Glutamatergic neuron (in vitro differentiated cells): ENCODE data around the gene HHIPL1. TPM values are rescaled to one million over a fixed set of nuclear protein-coding genes. Genes with fewer than 3 reads are reported as not detected.

Experiments used
- DNase-seq: peaks from one replicate; pipeline ENCODE4 v3.0.0; 2022
- H3K27ac Mint-ChIP-seq: one replicate; pipeline ENCODE4 v1.8.0; 2020; ENCODE audit warnings: mild to moderate bottlenecking, mixed read lengths, inconsistent platforms; ENCODE audit not compliant: unreplicated experiment
- H3K27me3 Mint-ChIP-seq: one replicate; pipeline ENCODE4 v1.8.0; 2020; ENCODE audit warnings: mild to moderate bottlenecking, moderate library complexity, mixed read lengths, inconsistent platforms; ENCODE audit not compliant: unreplicated experiment
- H3K36me3 Mint-ChIP-seq: one replicate; pipeline ENCODE4 v1.8.0; 2020; ENCODE audit warnings: mild to moderate bottlenecking, mixed read lengths, inconsistent platforms; ENCODE audit not compliant: unreplicated experiment
- H3K4me1 Mint-ChIP-seq: one replicate; pipeline ENCODE4 v1.8.0; 2020; ENCODE audit warnings: mild to moderate bottlenecking, low read depth, mixed read lengths, inconsistent platforms; ENCODE audit not compliant: unreplicated experiment
- H3K4me3 Mint-ChIP-seq: one replicate; pipeline ENCODE4 v1.8.0; 2020; ENCODE audit warnings: mild to moderate bottlenecking, mixed read lengths, inconsistent platforms; ENCODE audit not compliant: unreplicated experiment
- H3K9me3 Mint-ChIP-seq: one replicate; pipeline ENCODE4 v1.8.0; 2020; ENCODE audit warnings: mild to moderate bottlenecking, moderate library complexity, mixed read lengths, inconsistent platforms; ENCODE audit not compliant: unreplicated experiment
- total RNA-seq: library from RNA; stranded (reverse); fragmentation: NEBNext Ultra II Directional; extraction: Animal tissue kit (Norgen Biotek cat#: 25700); gene quantifications from one replicate; pipeline ENCODE4 v1.2.1, GENCODE V29; 2021; ENCODE audit not compliant: unreplicated experiment
- TF ChIP-seq, protein P1 (sequence below): fragments of 200-600 bp; sonication (generic); IDR thresholded peaks from one replicate; pipeline ENCODE4 v1.5.0; 2021; ENCODE audit not compliant: partially characterized antibody, unreplicated experiment

HHIPL1 gene
- total RNA-seq, 1 donor from 2014 or later: 0.47 TPM

- H3K36me3 Mint-ChIP-seq: no peaks in the 10 kb centered on the region
- H3K4me3 Mint-ChIP-seq: no peak overlapping the region
- no peak for DNase-seq
- TF ChIP-seq, protein P1, sequence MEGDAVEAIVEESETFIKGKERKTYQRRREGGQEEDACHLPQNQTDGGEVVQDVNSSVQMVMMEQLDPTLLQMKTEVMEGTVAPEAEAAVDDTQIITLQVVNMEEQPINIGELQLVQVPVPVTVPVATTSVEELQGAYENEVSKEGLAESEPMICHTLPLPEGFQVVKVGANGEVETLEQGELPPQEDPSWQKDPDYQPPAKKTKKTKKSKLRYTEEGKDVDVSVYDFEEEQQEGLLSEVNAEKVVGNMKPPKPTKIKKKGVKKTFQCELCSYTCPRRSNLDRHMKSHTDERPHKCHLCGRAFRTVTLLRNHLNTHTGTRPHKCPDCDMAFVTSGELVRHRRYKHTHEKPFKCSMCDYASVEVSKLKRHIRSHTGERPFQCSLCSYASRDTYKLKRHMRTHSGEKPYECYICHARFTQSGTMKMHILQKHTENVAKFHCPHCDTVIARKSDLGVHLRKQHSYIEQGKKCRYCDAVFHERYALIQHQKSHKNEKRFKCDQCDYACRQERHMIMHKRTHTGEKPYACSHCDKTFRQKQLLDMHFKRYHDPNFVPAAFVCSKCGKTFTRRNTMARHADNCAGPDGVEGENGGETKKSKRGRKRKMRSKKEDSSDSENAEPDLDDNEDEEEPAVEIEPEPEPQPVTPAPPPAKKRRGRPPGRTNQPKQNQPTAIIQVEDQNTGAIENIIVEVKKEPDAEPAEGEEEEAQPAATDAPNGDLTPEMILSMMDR: no peak
- peaks cover 5% of the 10 kb centered on the region for H3K9me3 Mint-ChIP-seq
- H3K4me1 Mint-ChIP-seq: peaks cover 4% of the 10 kb centered on the region
- H3K27ac Mint-ChIP-seq: no peak overlapping the region
- no peaks in the 10 kb centered on the region for H3K27me3 Mint-ChIP-seq
Measured at GRCh38 chr14:99725774-99726537, 81.0 kb downstream of the HHIPL1 start.

DNA sequence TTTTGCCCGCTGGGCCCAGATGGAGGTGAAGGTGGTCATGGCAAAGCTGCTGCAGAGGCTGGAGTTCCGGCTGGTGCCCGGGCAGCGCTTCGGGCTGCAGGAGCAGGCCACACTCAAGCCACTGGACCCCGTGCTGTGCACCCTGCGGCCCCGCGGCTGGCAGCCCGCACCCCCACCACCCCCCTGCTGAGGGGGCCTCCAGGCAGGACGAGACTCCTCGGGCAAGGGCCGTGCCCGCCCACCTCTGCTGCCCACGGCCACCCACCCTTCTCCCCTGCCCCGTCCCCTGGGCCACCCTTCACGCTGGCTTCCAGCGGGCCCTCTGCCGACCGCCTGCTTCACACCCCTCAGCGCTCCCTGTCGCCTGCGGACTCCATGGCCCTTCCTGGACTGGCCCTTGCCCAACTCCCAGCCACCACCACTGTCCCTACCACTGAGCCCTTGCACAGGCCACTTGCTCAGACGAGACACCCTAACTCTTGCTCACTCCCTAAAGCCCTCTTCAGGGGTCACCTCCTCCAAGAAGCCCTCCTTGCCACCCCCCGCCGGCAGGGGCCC lies 81.7 kb downstream of the HHIPL1 start:
- peaks cover 5% of the 10 kb centered on the region for H3K9me3 Mint-ChIP-seq
- DNase-seq: no peak
- peaks cover 4% of the 10 kb centered on the region for H3K4me1 Mint-ChIP-seq
- no peak overlapping the region for H3K27ac Mint-ChIP-seq
- H3K36me3 Mint-ChIP-seq: no peaks in the 10 kb centered on the region
- H3K27me3 Mint-ChIP-seq: no peaks in the 10 kb centered on the region
- H3K4me3 Mint-ChIP-seq: no peak overlapping the region
- TF ChIP-seq, protein P1: no peak

- peaks cover 5% of the 10 kb centered on the region for H3K9me3 Mint-ChIP-seq
- TF ChIP-seq, protein P1: no peak
- DNase-seq: no peak
- no peaks in the 10 kb centered on the region for H3K27me3 Mint-ChIP-seq
- peaks cover 4% of the 10 kb centered on the region for H3K4me1 Mint-ChIP-seq
- H3K4me3 Mint-ChIP-seq: no peak overlapping the region
- no peaks in the 10 kb centered on the region for H3K36me3 Mint-ChIP-seq
- no peak overlapping the region for H3K27ac Mint-ChIP-seq
Measured at GRCh38 chr14:99727096-99727870, 82.4 kb downstream of the HHIPL1 start.

- H3K36me3 Mint-ChIP-seq: no peaks in the 10 kb centered on the region
- peaks cover 5% of the 10 kb centered on the region for H3K9me3 Mint-ChIP-seq
- H3K4me3 Mint-ChIP-seq: no peak overlapping the region
- DNase-seq: peak; percentile 6
- TF ChIP-seq, protein P1: no peak
- H3K4me1 Mint-ChIP-seq: peaks cover 4% of the 10 kb centered on the region
- no peak overlapping the region for H3K27ac Mint-ChIP-seq
- peaks cover 3% of the 10 kb centered on the region for H3K27me3 Mint-ChIP-seq
Measured at GRCh38 chr14:99728231-99728920, 83.4 kb downstream of the HHIPL1 start.
